PC-9 (cell line): ENCODE results near the gene CDH15. TPM values are rescaled to one million over a fixed set of nuclear protein-coding genes. Genes with fewer than 3 reads are reported as not detected.

Experiments used
- BruUV-seq: library from RNA; stranded (reverse); fragments of 400-500 nt; replicated peaks from 2 replicates; lab custom pipeline; 2021; lab: Mats Ljungman, UMichigan
- CTCF ChIA-PET: fragments of 300-600 bp; sonication (Branson Sonifier 250); formaldehyde crosslinking; loops from one replicate; lab custom pipeline; 2022; ENCODE audit warnings: antibody characterized with exemption; lab: Charles Lee
- POLR2A ChIA-PET: fragments of 300-600 bp; sonication (Branson Sonifier 250); formaldehyde crosslinking; loops from one replicate; lab custom pipeline; 2022; ENCODE audit warnings: antibody characterized with exemption; ENCODE audit not compliant: unreplicated experiment; lab: Charles Lee
- DNase-seq, 2 experiments: peaks; one replicate each; pipeline versions ENCODE4 v3.0.0 to v3.0.0-alpha.2; 2015 to 2022; ENCODE audit warnings: mixed read lengths in 1 of 2
- H2AFZ ChIP-seq: fragments of 200-600 bp; sonication (generic); 2 replicates; pipeline ENCODE4 v1.8.1; 2017; ENCODE audit warnings: antibody characterized with exemption
- H3F3A ChIP-seq: fragments of 200-600 bp; sonication (generic); 2 replicates; pipeline ENCODE4 v1.8.1; 2017; ENCODE audit warnings: antibody characterized with exemption, mild to moderate bottlenecking, low read depth; ENCODE audit not compliant: insufficient read depth
- H3K27ac ChIP-seq: fragments of 200-600 bp; sonication (generic); 2 replicates; pipeline ENCODE4 v1.6.1; 2016; ENCODE audit warnings: mixed run types
- H3K27me3 ChIP-seq: fragments of 200-600 bp; sonication (generic); 2 replicates; pipeline ENCODE4 v1.6.1; 2016; ENCODE audit warnings: low read depth, mixed run types; ENCODE audit not compliant: insufficient read depth
- H3K36me3 ChIP-seq: fragments of 200-600 bp; sonication (generic); 2 replicates; pipeline ENCODE4 v1.6.1; 2016; ENCODE audit warnings: low read depth, mixed run types
- H3K4me1 ChIP-seq: fragments of 200-600 bp; sonication (generic); replicated peaks from 2 replicates; pipeline ENCODE4 v1.6.1; 2016; ENCODE audit warnings: mixed run types; ENCODE audit not compliant: insufficient read depth
- H3K4me2 ChIP-seq: fragments of 200-600 bp; sonication (generic); 2 replicates; pipeline ENCODE4 v1.6.1; 2017; ENCODE audit warnings: mixed run types
- H3K4me3 ChIP-seq: fragments of 200-600 bp; sonication (generic); 2 replicates; pipeline ENCODE4 v1.6.1; 2016; ENCODE audit warnings: mixed run types
- H3K79me2 ChIP-seq: fragments of 200-600 bp; sonication (generic); 2 replicates; pipeline ENCODE4 v1.6.1; 2017; ENCODE audit warnings: low read depth, mixed run types
- H3K9me2 ChIP-seq: fragments of 200-600 bp; sonication (generic); 2 replicates; pipeline ENCODE4 v1.8.1; 2017; ENCODE audit warnings: mild to moderate bottlenecking; ENCODE audit not compliant: insufficient read depth
- H3K9me3 ChIP-seq: fragments of 200-600 bp; sonication (generic); 2 replicates; pipeline ENCODE4 v1.8.1; 2016; ENCODE audit warnings: low read depth; ENCODE audit not compliant: insufficient read depth
- H4K20me1 ChIP-seq: fragments of 200-600 bp; sonication (generic); 2 replicates; pipeline ENCODE4 v1.8.1; 2017; ENCODE audit not compliant: insufficient read depth
- CTCF ChIP-seq: fragments of 200-600 bp; sonication (generic); conservative IDR thresholded peaks from 2 replicates; pipeline ENCODE4 v1.6.1; 2017; ENCODE audit warnings: mixed run types, antibody characterized with exemption, mild to moderate bottlenecking, moderate library complexity
- EZH2 ChIP-seq: fragments of 200-600 bp; sonication (generic); IDR thresholded peaks from 2 replicates; pipeline ENCODE4 v1.8.0; 2017; ENCODE audit warnings: antibody characterized with exemption, low read depth
- intact Hi-C: fragments of 100-400 bp; cut with micrococcal nuclease; formaldehyde crosslinking; loops from one replicate; pipeline ENCODE4 v1.10.0; 2022; ENCODE audit not compliant: unreplicated experiment
- total RNA-seq: library from RNA; stranded (reverse); gene quantifications from 2 replicates; pipeline ENCODE4 v1.2.3, GENCODE V29; 2021

The CDH15 gene
- total RNA-seq, 1 experiment from 2014 or later, result not detected

- Histone ChIP-seq H3K27me3 (no peaks in the 10 kb centered on the region), H3K9me3 (peaks cover 16% of the 10 kb centered on the region)
These were observed 53.1 kb downstream of the CDH15 start for GRCh38 chr16:89224665-89225064.

DNA sequence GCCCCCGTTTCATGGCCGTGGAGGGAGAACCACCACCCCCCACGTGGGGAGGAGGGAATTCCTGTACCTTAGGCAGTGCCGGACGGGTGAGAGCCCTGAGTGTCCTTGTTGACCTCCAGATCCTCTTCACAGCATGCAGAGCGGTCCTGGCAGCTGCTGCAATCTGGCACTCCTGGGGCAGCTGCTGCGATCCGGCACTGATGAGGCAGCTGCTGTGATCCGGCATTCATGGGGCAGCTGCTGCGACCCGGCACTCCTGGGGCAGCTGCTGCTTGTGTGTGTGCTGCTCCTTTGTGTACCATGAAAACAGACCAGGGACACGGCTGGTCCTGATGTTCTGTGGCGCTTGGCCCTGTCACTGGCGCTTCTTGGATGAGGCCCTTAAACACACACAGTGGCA, 58.7 kb downstream of the CDH15 start:
- Histone ChIP-seq H2AFZ (no peak overlapping the region), H3K9me2 (no peaks in the 10 kb centered on the region), H3F3A (no peaks in the 10 kb centered on the region), H3K4me3 (no peak overlapping the region), H4K20me1 (no peaks in the 10 kb centered on the region), H3K9me3 (peaks cover 19% of the 10 kb centered on the region), H3K27ac (no peak overlapping the region), H3K4me2 (no peak overlapping the region), H3K4me1 (no peaks in the 10 kb centered on the region), H3K36me3 (peaks cover 36% of the 10 kb centered on the region), H3K27me3 (no peaks in the 10 kb centered on the region), H3K79me2 (no peaks in the 10 kb centered on the region)
- no TSS peak for BruUV-seq
- CTCF ChIA-PET, result no interaction called here
- POLR2A ChIA-PET, result no interaction called here
- no peak for DNase-seq
- intact Hi-C loops, result no loop called here
- no peak for TF ChIP-seq EZH2
- TF ChIP-seq CTCF, result no peak

More at GRCh38 chr16:89224665-89225064, 53.1 kb downstream of the CDH15 start:
- H3K36me3 ChIP-seq, result peaks cover 33% of the 10 kb centered on the region
- no peaks in the 10 kb centered on the region for H3K4me1 ChIP-seq
- H4K20me1 ChIP-seq, result no peaks in the 10 kb centered on the region
- no peak overlapping the region for H3K27ac ChIP-seq
- CTCF ChIA-PET, result no interaction called here
- no peak for DNase-seq
- POLR2A ChIA-PET, result no interaction called here
- no peaks in the 10 kb centered on the region for H3K79me2 ChIP-seq
- H3F3A ChIP-seq, result no peaks in the 10 kb centered on the region
- H2AFZ ChIP-seq, result no peak overlapping the region
- no peak overlapping the region for H3K4me3 ChIP-seq
- H3K9me2 ChIP-seq, result no peaks in the 10 kb centered on the region
- no peak overlapping the region for H3K4me2 ChIP-seq
- BruUV-seq, result no TSS peak
- intact Hi-C loops, result no loop called here
- TF ChIP-seq EZH2 (no peak), CTCF (no peak)

DNA sequence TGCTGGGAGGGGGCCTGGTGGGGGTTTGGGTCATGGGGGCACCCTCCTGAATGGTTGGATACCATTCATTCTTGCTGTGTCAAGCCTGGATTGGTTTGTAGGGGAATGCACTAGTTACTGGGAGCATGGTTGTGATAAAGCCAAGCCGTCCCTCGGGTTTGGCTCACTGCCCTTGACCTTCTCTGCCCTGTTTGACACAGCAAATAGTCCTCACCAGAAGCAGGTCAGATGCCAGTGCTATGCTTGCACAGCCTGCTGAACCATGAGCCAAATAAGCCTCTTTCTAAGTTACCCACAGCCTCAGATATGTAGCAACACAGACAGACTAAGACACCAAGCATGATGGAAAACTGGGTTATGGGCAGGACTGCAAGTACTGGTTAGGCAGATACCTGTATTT, 60.6 kb downstream of the CDH15 start:
- no peaks in the 10 kb centered on the region for H3K4me1 ChIP-seq
- peaks cover 19% of the 10 kb centered on the region for H3K9me3 ChIP-seq
- peaks cover 18% of the 10 kb centered on the region for H3K36me3 ChIP-seq
- no peak for DNase-seq
- no peaks in the 10 kb centered on the region for H3F3A ChIP-seq
- BruUV-seq, result no TSS peak
- intact Hi-C loops, result no loop called here
- H3K4me2 ChIP-seq, result no peak overlapping the region
- no peak overlapping the region for H3K4me3 ChIP-seq
- H4K20me1 ChIP-seq, result no peaks in the 10 kb centered on the region
- no peak overlapping the region for H2AFZ ChIP-seq
- ChIA-PET POLR2A (no interaction called here), CTCF (no interaction called here)
- no peak overlapping the region for H3K27ac ChIP-seq
- H3K79me2 ChIP-seq, result no peaks in the 10 kb centered on the region
- no peaks in the 10 kb centered on the region for H3K9me2 ChIP-seq
- H3K27me3 ChIP-seq, result no peaks in the 10 kb centered on the region
- TF ChIP-seq CTCF (no peak), EZH2 (no peak)
